CD4-positive, alpha-beta T cell treated with Interleukin-6 for 4 hours (primary cell): ENCODE results near the gene ADAP1.

Experiments used
- DNase-seq: peaks from one replicate; pipeline ENCODE4 v3.0.0-alpha.2; 2020; ENCODE audit warnings: mixed read lengths

ADAP1 gene

GRCh38 chr7:988426-988911, 34.0 kb upstream of the ADAP1 start:
- no peak for DNase-seq

GRCh38 chr7:987909-988308, 33.4 kb upstream of the ADAP1 start:
- DNase-seq: no peak

GRCh38 chr7:986766-987751, 32.6 kb upstream of the ADAP1 start:
- no peak for DNase-seq

GRCh38 chr7:985915-986741, 31.6 kb upstream of the ADAP1 start:
- DNase-seq: no peak

GRCh38 chr7:985127-985416, 30.6 kb upstream of the ADAP1 start:
- DNase-seq: no peak

- no peak for DNase-seq
Observed at GRCh38 chr7:984361-985126, 30.1 kb upstream of the ADAP1 start.

- DNase-seq: no peak
Observed at GRCh38 chr7:983616-984071, 29.2 kb upstream of the ADAP1 start.

- no peak for DNase-seq
Observed at GRCh38 chr7:983004-983615, 28.6 kb upstream of the ADAP1 start, which contains the start of gene CYP2W1. Gene CYP2W1 (plus strand): TSS chr7:983181. CDS start chr7:983212, 31 bp downstream.

GRCh38 chr7:982511-983003, 28.1 kb upstream of the ADAP1 start:
- no peak for DNase-seq

- DNase-seq: no peak
Observed at GRCh38 chr7:981793-982510, 27.5 kb upstream of the ADAP1 start.

GRCh38 chr7:979886-980571, 25.5 kb upstream of the ADAP1 start:
- no peak for DNase-seq

GRCh38 chr7:979151-979550, 24.7 kb upstream of the ADAP1 start:
- DNase-seq: no peak

- no peak for DNase-seq
Observed at GRCh38 chr7:978416-979091, 24.1 kb upstream of the ADAP1 start.

- DNase-seq: no peak
Observed at GRCh38 chr7:978049-978346, 23.5 kb upstream of the ADAP1 start.

- no peak for DNase-seq
Observed at GRCh38 chr7:977326-978048, 23.0 kb upstream of the ADAP1 start.

GRCh38 chr7:976901-977325, 22.4 kb upstream of the ADAP1 start:
- no peak for DNase-seq

GRCh38 chr7:975702-976473, 21.4 kb upstream of the ADAP1 start:
- DNase-seq: no peak

- DNase-seq: peak; percentile 91
Observed at GRCh38 chr7:974820-975681, 20.6 kb upstream of the ADAP1 start, which contains the start of gene COX19. Gene COX19 (minus strand): TSS chr7:975549. CDS start chr7:975509, 40 bp downstream.
